ENCODE data around the gene CTNNAL1.

Gene CTNNAL1

DNA sequence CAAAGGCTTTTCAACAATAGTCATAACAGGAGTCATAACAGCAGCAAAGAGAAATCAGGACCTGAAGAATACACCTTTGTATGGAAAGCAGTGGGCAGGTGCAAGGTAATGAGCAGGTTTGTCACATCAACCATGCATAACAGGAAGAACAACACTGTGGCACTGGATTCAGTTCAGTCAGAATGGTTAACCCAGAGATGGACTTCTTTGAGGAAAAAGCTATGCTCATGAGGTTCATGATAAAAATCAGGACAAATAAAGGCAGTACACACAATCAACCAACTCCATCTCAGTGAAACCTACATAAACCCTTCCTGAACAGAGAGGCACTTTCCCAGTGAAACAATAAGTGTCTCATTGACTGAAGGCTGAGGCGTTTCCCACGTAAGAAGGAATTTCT is 52.1 kb downstream of the CTNNAL1 start:
- TF ChIP-seq FOXM1 (IDR thresholded peaks at IDR 0.05; ENCODE audit: borderline replicate concordance, low read depth) (no peak), ZBTB7A (IDR thresholded peaks at IDR 0.05; ENCODE audit: low read depth) (no peak), TEAD4 (IDR thresholded peaks at IDR 0.05) (no peak), TAF1 (IDR thresholded peaks at IDR 0.05; ENCODE audit: low read depth) (no peak), EGR1 (IDR thresholded peaks at IDR 0.05) (no peak), CREB1 (IDR thresholded peaks at IDR 0.05; ENCODE audit: low read depth) (no peak), TCF12 (IDR thresholded peaks at IDR 0.05; ENCODE audit: low read depth) (no peak), YY1 (IDR thresholded peaks at IDR 0.05; ENCODE audit: low read depth) (no peak), EP300 (IDR thresholded peaks at IDR 0.05; ENCODE audit: borderline replicate concordance) (no peak), CEBPB (IDR thresholded peaks at IDR 0.05) (no peak), NFIC (IDR thresholded peaks at IDR 0.05) (no peak), RAD21 (IDR thresholded peaks at IDR 0.05; ENCODE audit: low read depth) (no peak)
- TF ChIP-seq, protein P1, sequence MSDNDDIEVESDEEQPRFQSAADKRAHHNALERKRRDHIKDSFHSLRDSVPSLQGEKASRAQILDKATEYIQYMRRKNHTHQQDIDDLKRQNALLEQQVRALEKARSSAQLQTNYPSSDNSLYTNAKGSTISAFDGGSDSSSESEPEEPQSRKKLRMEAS (IDR thresholded peaks at IDR 0.05): no peak
- TF ChIP-seq, protein P2, sequence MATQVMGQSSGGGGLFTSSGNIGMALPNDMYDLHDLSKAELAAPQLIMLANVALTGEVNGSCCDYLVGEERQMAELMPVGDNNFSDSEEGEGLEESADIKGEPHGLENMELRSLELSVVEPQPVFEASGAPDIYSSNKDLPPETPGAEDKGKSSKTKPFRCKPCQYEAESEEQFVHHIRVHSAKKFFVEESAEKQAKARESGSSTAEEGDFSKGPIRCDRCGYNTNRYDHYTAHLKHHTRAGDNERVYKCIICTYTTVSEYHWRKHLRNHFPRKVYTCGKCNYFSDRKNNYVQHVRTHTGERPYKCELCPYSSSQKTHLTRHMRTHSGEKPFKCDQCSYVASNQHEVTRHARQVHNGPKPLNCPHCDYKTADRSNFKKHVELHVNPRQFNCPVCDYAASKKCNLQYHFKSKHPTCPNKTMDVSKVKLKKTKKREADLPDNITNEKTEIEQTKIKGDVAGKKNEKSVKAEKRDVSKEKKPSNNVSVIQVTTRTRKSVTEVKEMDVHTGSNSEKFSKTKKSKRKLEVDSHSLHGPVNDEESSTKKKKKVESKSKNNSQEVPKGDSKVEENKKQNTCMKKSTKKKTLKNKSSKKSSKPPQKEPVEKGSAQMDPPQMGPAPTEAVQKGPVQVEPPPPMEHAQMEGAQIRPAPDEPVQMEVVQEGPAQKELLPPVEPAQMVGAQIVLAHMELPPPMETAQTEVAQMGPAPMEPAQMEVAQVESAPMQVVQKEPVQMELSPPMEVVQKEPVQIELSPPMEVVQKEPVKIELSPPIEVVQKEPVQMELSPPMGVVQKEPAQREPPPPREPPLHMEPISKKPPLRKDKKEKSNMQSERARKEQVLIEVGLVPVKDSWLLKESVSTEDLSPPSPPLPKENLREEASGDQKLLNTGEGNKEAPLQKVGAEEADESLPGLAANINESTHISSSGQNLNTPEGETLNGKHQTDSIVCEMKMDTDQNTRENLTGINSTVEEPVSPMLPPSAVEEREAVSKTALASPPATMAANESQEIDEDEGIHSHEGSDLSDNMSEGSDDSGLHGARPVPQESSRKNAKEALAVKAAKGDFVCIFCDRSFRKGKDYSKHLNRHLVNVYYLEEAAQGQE (IDR thresholded peaks at IDR 0.05; ENCODE audit: low read depth): no peak
- TF ChIP-seq, protein P3, sequence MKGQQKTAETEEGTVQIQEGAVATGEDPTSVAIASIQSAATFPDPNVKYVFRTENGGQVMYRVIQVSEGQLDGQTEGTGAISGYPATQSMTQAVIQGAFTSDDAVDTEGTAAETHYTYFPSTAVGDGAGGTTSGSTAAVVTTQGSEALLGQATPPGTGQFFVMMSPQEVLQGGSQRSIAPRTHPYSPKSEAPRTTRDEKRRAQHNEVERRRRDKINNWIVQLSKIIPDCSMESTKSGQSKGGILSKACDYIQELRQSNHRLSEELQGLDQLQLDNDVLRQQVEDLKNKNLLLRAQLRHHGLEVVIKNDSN (IDR thresholded peaks at IDR 0.05): no peak

DNA sequence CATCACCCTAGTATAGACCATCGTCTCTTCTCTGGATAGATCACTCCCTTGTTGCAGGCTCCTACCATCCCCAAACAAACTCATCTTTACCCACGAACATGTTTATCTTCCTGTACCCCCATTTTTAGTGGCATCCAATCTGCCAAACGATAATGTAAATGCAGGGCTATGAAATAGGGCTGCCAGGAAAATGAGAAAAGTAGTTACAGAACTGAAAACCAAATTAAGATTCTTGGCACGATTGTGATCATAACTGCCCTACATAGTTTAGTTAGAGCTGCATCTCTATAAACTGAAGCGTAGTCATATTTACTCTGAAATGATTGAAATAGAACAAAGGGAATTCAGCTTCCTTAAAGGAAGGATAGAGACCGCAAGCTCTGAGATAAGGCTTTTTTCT is 53.0 kb downstream of the CTNNAL1 start:
- TF ChIP-seq, protein P1 (IDR thresholded peaks at IDR 0.05): no peak
- no peak for TF ChIP-seq ZBTB7A (IDR thresholded peaks at IDR 0.05; ENCODE audit: low read depth)
- TF ChIP-seq FOXM1 (IDR thresholded peaks at IDR 0.05; ENCODE audit: borderline replicate concordance, low read depth): no peak
- TF ChIP-seq, protein P2 (IDR thresholded peaks at IDR 0.05; ENCODE audit: low read depth): no peak
- TF ChIP-seq TAF1 (IDR thresholded peaks at IDR 0.05; ENCODE audit: low read depth): no peak
- TF ChIP-seq NFIC (IDR thresholded peaks at IDR 0.05): no peak
- no peak for TF ChIP-seq RAD21 (IDR thresholded peaks at IDR 0.05; ENCODE audit: low read depth)
- TF ChIP-seq TCF12 (IDR thresholded peaks at IDR 0.05; ENCODE audit: low read depth): no peak
- no peak for TF ChIP-seq YY1 (IDR thresholded peaks at IDR 0.05; ENCODE audit: low read depth)
- no peak for TF ChIP-seq EP300 (IDR thresholded peaks at IDR 0.05; ENCODE audit: borderline replicate concordance)
- TF ChIP-seq, protein P3 (IDR thresholded peaks at IDR 0.05): no peak
- TF ChIP-seq EGR1 (IDR thresholded peaks at IDR 0.05): no peak
- no peak for TF ChIP-seq CEBPB (IDR thresholded peaks at IDR 0.05)
- no peak for TF ChIP-seq CREB1 (IDR thresholded peaks at IDR 0.05; ENCODE audit: low read depth)
- TF ChIP-seq TEAD4 (IDR thresholded peaks at IDR 0.05): no peak

DNA sequence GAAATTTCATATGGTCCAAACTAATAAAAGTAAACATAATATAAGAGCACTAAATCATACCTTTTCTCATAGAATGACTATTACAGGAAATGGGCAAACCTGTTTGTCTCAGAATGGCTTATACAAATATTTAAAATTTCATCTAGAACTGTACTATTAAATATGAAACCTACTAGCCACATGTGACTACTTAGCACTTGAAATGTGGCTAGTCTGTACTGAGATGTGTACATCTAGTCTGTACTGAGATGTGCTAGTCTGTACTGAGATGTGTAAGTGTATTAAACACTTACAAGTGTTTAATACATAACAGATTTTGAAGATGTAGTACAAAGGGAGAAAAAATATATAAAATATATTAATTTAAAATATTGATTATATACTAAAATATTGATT is 56.7 kb downstream of the CTNNAL1 start:
- TF ChIP-seq EP300 (IDR thresholded peaks at IDR 0.05; ENCODE audit: borderline replicate concordance): no peak
- TF ChIP-seq, protein P2 (IDR thresholded peaks at IDR 0.05; ENCODE audit: low read depth): no peak
- no peak for TF ChIP-seq YY1 (IDR thresholded peaks at IDR 0.05; ENCODE audit: low read depth)
- no peak for TF ChIP-seq FOXM1 (IDR thresholded peaks at IDR 0.05; ENCODE audit: borderline replicate concordance, low read depth)
- TF ChIP-seq TAF1 (IDR thresholded peaks at IDR 0.05; ENCODE audit: low read depth): no peak
- TF ChIP-seq ZBTB7A (IDR thresholded peaks at IDR 0.05; ENCODE audit: low read depth): no peak
- no peak for TF ChIP-seq TCF12 (IDR thresholded peaks at IDR 0.05; ENCODE audit: low read depth)
- TF ChIP-seq TEAD4 (IDR thresholded peaks at IDR 0.05): no peak
- no peak for TF ChIP-seq CEBPB (IDR thresholded peaks at IDR 0.05)
- TF ChIP-seq, protein P3 (IDR thresholded peaks at IDR 0.05): no peak
- TF ChIP-seq, protein P1 (IDR thresholded peaks at IDR 0.05): no peak

Data from Ishikawa (cell line).